ENCODE data around the gene ITGBL1.
A peak's percentile ranks its signal among the peaks of the same experiment; 100 is the strongest.
"Not testable (repeated sequence)": the region's sequence is repeated elsewhere in the genome, so short reads cannot be mapped to it uniquely, and the experiment has no call there.

ITGBL1 gene

GRCh38 chr13:101514695-101515275, 62.3 kb downstream of the ITGBL1 start:
- peak; percentile 63 for DNase-seq

GRCh38 chr13:101515504-101515903, 63.0 kb downstream of the ITGBL1 start:
- no peak for DNase-seq

- DNase-seq: no peak
Measured at GRCh38 chr13:101516262-101516661, 63.8 kb downstream of the ITGBL1 start.

GRCh38 chr13:101520672-101521071, 68.2 kb downstream of the ITGBL1 start:
- DNase-seq: peak; percentile 17

GRCh38 chr13:101521371-101521770, 68.9 kb downstream of the ITGBL1 start:
- no peak for DNase-seq

- DNase-seq: no peak
Measured at GRCh38 chr13:101522607-101523006, 70.1 kb downstream of the ITGBL1 start.

GRCh38 chr13:101523154-101524131, 71.0 kb downstream of the ITGBL1 start:
- peak; percentile 77 for DNase-seq

- DNase-seq: no peak
Measured at GRCh38 chr13:101527130-101527529, 74.7 kb downstream of the ITGBL1 start.

GRCh38 chr13:101529422-101529821, 76.9 kb downstream of the ITGBL1 start:
- DNase-seq: no peak

GRCh38 chr13:101530293-101530692, 77.8 kb downstream of the ITGBL1 start:
- DNase-seq: no peak

GRCh38 chr13:101535192-101535746, 82.8 kb downstream of the ITGBL1 start:
- no peak for DNase-seq

- DNase-seq: no peak
Measured at GRCh38 chr13:101536079-101536478, 83.6 kb downstream of the ITGBL1 start.

GRCh38 chr13:101544544-101544943, 92.1 kb downstream of the ITGBL1 start:
- not testable (repeated sequence) for DNase-seq

GRCh38 chr13:101544979-101545378, 92.5 kb downstream of the ITGBL1 start:
- no peak for DNase-seq

GRCh38 chr13:101545521-101545920, 93.0 kb downstream of the ITGBL1 start:
- no peak for DNase-seq

- DNase-seq: no peak
Measured at GRCh38 chr13:101552286-101552685, 99.8 kb downstream of the ITGBL1 start.

GRCh38 chr13:101552786-101553185, 100.3 kb downstream of the ITGBL1 start:
- DNase-seq: peak; percentile 34

- DNase-seq: no peak
Measured at GRCh38 chr13:101554420-101555125, 102.1 kb downstream of the ITGBL1 start.

- DNase-seq: no peak
Measured at GRCh38 chr13:101555610-101556009, 103.1 kb downstream of the ITGBL1 start.

GRCh38 chr13:101556676-101557123, 104.2 kb downstream of the ITGBL1 start:
- DNase-seq: no peak

- no peak for DNase-seq
Measured at GRCh38 chr13:101565317-101565716, 112.8 kb downstream of the ITGBL1 start.

- DNase-seq: no peak
Measured at GRCh38 chr13:101567841-101568240, 115.4 kb downstream of the ITGBL1 start.

- peak; percentile 39 for DNase-seq
Measured at GRCh38 chr13:101569807-101570206, 117.3 kb downstream of the ITGBL1 start.

Measured in kidney glomerular epithelial cell (primary cell).